Measurements from ENCODE around the gene SLC39A7.

DNA sequence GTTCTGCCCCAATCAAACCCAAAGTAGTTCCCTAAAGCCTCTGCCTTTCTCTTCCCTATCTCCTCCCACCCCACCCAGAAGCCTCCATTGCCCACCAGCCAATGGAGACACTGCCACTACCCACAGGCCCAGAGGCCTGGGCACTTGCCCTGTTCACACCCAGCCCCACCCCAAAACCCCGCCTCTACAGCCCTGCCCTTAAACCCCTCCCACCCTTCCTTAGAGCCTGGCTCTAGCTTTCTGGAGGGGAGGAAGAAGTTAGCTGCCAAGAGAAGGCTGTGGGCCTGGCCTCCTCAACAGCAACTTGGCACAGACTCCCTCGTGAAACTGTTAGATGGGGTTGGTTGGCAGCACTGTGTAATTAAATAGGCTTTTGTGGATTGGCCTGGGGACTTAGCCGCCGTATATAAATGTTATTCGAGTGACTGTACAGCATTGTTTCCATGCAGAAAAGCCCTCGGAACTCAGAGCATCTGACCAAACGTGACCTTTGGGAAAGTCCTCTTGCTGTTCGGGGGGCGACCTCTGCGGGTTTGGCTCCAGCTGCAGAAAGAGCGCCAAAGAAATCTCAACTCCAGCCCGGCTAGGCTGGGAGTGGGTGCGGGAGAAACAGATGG lies 39.8 kb upstream of the SLC39A7 start:
- TF ChIP-seq SUZ12 (IDR thresholded peaks at IDR 0.05; ENCODE audit: extremely low read depth, insufficient read depth, insufficient read length) (no peak), ZNF274 (IDR thresholded peaks at IDR 0.05; ENCODE audit: low read depth, low read length) (no peak)

Measured in NT2/D1 (cell line).